Kidney capillary endothelial cell (primary cell): Measurements from ENCODE around the gene TMEM229B.
A peak's percentile ranks its signal among the peaks of the same experiment; 100 is the strongest.

Source experiments
- DNase-seq: peaks from one replicate; pipeline ENCODE4 v3.0.0-alpha.2; 2018; ENCODE audit warnings: low spot score

TMEM229B gene

GRCh38 chr14:67487937-67488893 lies at the start of gene TMEM229B:
Gene TMEM229B (minus strand): TSS chr14:67488721. CDS start chr14:67473923, 14,798 bp downstream.
- no peak for DNase-seq

DNA sequence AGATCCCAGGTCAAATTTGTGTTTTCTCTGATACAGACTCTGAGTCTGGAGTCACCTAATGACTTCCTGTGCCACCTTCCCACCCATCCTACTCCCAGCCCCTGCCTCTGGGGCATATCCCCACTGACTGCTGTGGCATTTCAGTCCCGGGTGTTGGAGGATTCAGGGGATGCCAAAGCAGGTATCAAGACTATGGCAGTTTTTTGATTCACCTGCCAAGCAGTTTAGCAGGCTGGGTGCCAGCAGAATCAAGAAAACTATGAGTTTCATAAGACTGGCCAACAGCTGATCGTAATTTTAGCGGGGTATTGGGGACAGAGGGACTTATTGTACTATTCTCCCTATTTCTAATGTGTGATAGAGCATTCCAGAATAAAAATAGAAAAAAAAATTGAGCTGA lies 49.2 kb upstream of the TMEM229B start:
- no peak for DNase-seq

- DNase-seq: no peak
These were observed 47.6 kb upstream of the TMEM229B start for GRCh38 chr14:67536087-67536486.

GRCh38 chr14:67533754-67534085 lies 45.2 kb upstream of the TMEM229B start:
- DNase-seq: no peak

- peak; percentile 47 for DNase-seq
These were observed 44.7 kb upstream of the TMEM229B start, which contains the start of gene PLEKHH1 for GRCh38 chr14:67532998-67533753. Gene PLEKHH1 (plus strand): TSS chr14:67533290. CDS start chr14:67541868, 8,578 bp downstream.

DNA sequence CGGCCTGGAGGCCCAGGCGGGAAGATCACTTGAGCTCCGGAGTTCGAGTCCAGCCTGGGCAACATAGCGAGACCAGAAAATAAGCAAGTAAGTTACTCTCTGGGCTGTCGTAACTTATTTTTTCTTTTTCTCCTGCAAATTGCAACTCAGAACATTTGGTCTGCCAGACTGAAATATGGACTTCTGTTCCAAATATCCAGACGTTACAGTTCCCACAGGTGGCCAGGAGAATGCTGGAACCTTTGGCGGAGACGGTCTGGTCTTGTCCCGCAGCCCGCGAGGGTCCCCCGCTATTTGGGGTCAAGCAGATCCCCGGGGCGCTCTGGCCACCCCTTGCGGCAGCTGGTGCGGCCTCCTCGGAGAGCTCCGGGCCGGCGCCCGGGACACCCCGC lies 44.1 kb upstream of the TMEM229B start:
- DNase-seq: no peak

DNA sequence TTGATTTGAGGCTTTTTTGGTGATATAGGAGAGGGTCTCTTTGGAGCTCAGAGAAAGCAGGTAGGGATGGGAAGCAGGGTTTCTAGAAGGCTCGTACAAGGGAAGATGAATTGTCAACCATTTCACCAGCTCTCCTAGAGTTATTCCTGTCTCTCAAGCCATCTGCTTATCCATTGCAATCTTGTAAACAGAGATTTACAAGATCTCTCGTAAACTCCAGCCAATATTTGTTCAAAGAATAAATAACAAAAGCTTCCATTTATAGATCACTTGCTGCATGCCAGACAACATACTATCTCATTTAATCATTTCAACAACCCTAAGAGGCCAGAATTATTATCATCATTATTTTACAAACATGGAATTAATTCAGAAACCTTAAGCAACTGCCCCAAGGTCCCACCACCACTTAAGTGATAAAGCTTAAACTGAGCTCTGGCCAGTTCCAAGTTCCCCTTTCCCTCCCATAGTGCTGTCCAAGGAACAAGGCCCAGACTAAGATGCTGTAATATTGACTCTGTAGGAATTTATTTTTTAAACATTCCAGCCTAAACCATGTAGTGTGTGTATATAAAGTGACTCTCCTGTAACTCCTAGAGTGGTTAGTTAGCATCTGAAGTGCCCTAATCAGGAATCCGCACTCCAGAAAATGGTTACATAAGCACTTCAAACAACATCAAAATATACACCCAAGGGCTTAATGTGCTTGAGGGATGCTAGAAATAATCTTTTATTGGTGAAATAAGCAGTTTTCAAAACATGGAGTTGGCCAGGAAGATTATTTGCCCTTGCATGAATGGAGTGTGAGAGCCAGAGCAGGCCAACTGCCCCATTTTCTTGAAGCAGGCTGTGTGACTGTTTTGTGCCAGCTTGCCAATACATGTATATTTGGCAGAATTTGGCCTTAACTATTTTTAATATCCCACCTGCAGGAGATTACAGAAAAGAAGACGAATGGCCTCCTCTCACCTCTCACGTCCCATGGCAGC lies 41.7 kb upstream of the TMEM229B start:
- DNase-seq: no peak

DNA sequence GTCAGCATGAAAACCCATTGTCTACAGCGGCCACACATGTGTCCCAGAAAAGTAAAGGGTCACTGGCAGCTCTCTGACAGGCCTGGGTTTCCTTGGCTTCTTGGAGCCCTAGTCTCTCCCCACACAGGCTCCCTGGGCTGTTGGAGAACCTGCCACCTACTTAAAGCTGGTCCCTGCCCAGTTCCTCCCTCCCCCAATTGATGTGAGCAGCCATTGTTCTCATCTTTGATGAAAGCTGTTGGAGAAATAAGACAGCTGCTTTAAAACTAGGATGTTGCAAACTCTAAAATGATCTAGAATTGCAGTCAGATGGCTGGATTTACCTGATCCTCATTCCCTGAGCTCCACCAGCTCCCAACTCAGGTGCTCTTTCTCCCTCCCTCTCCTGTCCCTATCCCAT lies 39.8 kb upstream of the TMEM229B start:
- no peak for DNase-seq

DNA sequence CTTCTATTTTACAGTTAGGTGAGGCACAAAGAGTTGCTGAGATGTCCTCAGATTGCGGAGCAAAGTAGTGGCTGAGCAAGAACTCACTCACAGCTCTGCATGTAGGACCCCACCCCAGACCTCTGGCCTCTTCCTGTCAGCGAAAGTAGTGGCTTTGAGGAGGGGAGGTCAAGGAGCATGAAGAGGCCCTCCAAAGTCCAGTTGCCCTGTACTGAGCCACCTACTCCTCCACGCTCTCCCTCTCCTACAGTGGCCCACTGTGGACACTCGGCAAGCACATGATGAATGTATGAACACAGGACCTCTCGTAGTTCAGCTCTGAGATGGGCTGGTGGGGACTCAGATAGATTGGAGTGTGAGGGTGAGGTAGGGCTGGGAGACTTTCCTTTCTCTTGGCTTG lies 39.2 kb upstream of the TMEM229B start:
- DNase-seq: no peak

- no peak for DNase-seq
These were observed 38.3 kb upstream of the TMEM229B start for GRCh38 chr14:67526676-67527459.

DNA sequence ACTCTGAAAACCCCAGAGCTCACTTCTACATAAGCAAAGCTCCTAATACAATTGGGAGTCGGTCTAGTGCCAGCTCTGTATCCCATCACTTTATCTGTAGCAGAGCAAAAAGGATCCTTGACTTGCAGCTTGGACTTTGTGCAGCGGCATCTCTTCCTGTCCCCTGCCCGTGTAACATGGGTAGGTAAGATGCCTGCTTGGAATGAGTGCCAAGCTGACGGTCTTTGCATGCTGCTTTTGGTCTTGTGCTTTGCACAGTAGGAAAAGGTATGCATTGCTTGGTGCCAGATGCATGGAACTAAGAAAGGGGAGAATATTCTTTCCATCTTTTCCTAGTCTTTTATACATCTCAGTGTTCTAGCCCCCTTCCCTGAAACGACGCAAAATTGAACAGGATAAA lies 37.7 kb upstream of the TMEM229B start:
- DNase-seq: no peak

DNA sequence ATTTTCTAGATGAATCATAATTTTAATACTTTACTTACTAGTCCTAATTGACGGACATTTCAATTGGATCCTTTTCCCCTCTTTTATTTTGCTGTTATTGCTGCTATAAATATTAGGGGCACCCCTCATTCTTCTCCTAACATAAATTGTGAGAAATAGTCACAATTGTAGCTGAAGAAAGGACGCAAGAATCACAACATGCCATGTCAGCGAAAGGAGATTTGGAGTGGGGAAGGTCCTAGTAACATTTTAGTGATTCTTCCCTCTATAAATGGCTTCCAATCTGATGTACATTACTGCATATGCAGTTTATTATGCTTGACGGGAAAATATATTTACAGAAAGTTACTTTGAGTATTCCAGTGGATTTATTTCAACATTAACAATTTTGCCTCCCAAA lies 36.9 kb upstream of the TMEM229B start:
- no peak for DNase-seq

- no peak for DNase-seq
These were observed 36.1 kb upstream of the TMEM229B start for GRCh38 chr14:67524634-67524963.

GRCh38 chr14:67523764-67524633 lies 35.5 kb upstream of the TMEM229B start:
- DNase-seq: no peak

- DNase-seq: no peak
These were observed 33.7 kb upstream of the TMEM229B start for GRCh38 chr14:67522270-67522669.

GRCh38 chr14:67520482-67520881 lies 32.0 kb upstream of the TMEM229B start:
- DNase-seq: no peak

DNA sequence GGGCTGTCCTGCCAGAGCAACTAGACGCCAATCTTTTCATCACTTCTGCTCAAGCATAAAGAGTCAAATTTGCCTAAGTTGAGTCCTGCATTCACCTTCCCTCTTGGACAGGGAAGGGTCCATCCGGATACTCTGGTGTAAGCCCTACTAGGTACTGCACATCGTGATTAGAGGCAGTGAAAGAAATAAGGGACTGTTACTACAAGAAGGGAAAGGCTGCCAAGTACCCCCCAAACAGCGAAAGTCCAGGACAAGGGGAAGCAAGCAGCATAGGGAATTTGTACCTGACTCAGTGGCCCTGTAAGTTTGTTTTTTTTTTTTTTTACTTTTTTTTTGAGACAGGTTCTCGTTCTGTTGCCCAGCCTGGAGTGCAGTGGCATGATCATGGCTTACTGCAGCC lies 30.9 kb upstream of the TMEM229B start:
- no peak for DNase-seq

- no peak for DNase-seq
These were observed 28.6 kb upstream of the TMEM229B start for GRCh38 chr14:67517083-67517482.

DNA sequence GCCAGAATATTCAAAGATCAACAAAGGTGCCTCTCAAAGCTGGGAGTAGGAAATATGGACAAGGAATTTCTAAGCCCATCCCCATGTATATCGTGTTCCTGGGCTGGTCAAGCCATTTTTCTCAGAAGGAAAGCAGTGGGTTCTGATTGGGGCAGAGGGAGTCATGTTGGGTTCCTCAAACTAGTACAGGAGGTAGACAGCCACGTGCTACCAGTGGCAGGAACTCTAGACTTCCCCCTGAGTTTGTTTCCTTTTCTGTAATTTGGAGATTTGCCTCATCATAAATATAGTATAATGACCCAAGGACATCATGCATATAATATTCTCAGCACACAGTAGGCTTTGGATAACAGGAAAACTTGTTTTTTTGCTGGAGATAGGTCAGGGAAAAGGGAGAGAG lies 28.2 kb upstream of the TMEM229B start:
- no peak for DNase-seq

GRCh38 chr14:67515386-67516079 lies 27.0 kb upstream of the TMEM229B start:
- no peak for DNase-seq
